Natural killer cell (primary cell): ENCODE results near the gene GPR78. TPM values are rescaled to one million over a fixed set of nuclear protein-coding genes. Genes with fewer than 3 reads are reported as not detected.

Experiments used
- ATAC-seq, 3 donors: fragments of 150-1000 bp in 2 of 3; fragments of 200-7000 bp in 1 of 3; cut with Tn5 transposase; 1 replicate in 1 of 3; 2 replicates in 2 of 3; pipeline ENCODE4 v1.10.0; 2021; ENCODE audit warnings: mild to moderate bottlenecking in 2 of 3, moderate library complexity in 2 of 3
- DNase-seq, 2 donors: peaks; one replicate each; pipeline versions ENCODE4 v3.0.0 to v3.0.0-alpha.2; 2013 to 2021; ENCODE audit warnings: mixed read lengths in 1 of 2
- H3K27ac ChIP-seq: one replicate; pipeline ENCODE4 v1.5.1; 2013; ENCODE audit warnings: mild to moderate bottlenecking, low read length
- H3K27me3 ChIP-seq: one replicate; pipeline ENCODE4 v1.6.1; 2013; ENCODE audit warnings: low read length; ENCODE audit not compliant: control insufficient read depth, insufficient read depth
- H3K36me3 ChIP-seq: one replicate; pipeline ENCODE4 v1.6.1; 2013; ENCODE audit warnings: low read length; ENCODE audit not compliant: control insufficient read depth, insufficient read depth
- H3K4me1 ChIP-seq: one replicate; pipeline ENCODE4 v1.6.1; 2013; ENCODE audit warnings: low read length; ENCODE audit not compliant: control insufficient read depth, insufficient read depth
- H3K4me3 ChIP-seq: one replicate; pipeline ENCODE4 v1.5.1; 2013; ENCODE audit warnings: low read length
- H3K9me3 ChIP-seq: one replicate; pipeline ENCODE4 v1.6.1; 2013; ENCODE audit warnings: low read length; ENCODE audit not compliant: control insufficient read depth, insufficient read depth
- H3K27ac Mint-ChIP-seq, 2 donors: one replicate each; pipeline ENCODE4 v1.8.0; 2022; ENCODE audit warnings: mild to moderate bottlenecking in 2 of 2, mixed read lengths in 2 of 2, moderate library complexity in 1 of 2
- H3K27me3 Mint-ChIP-seq, 2 donors: one replicate each; pipeline ENCODE4 v1.8.0; 2022; ENCODE audit warnings: low read depth in 2 of 2, mixed read lengths in 2 of 2
- H3K36me3 Mint-ChIP-seq: one replicate; pipeline ENCODE4 v1.8.0; 2022; ENCODE audit warnings: mixed read lengths
- H3K4me1 Mint-ChIP-seq, 2 donors: one replicate each; pipeline ENCODE4 v1.8.0; 2022; ENCODE audit warnings: mixed read lengths in 2 of 2
- H3K4me3 Mint-ChIP-seq: one replicate; pipeline ENCODE4 v1.8.0; 2022; ENCODE audit warnings: mild to moderate bottlenecking, moderate library complexity, mixed read lengths
- H3K9me3 Mint-ChIP-seq, 2 donors: one replicate each; pipeline ENCODE4 v1.8.0; 2022; ENCODE audit warnings: mixed read lengths in 2 of 2
- CTCF ChIP-seq: fragments of 200-600 bp; IDR thresholded peaks from one replicate; pipeline ENCODE4 v1.8.0; 2022; ENCODE audit warnings: antibody characterized with exemption
- WGBS: methylation state at CpG from one replicate; pipeline ENCODE4 v1.1.7; 2013; ENCODE audit warnings: missing lambda C conversion rate; ENCODE audit not compliant: insufficient coverage; 5-methylcytosine and 5-hydroxymethylcytosine counted together
- intact Hi-C: fragments of 100-400 bp; cut with micrococcal nuclease; formaldehyde crosslinking; loops from one replicate; pipeline ENCODE4 v1.14.2; 2022
- total RNA-seq, 4 donors: library from RNA; stranded (reverse); fragments of 120-200 nt in 1 of 4; gene quantifications; one replicate each; pipeline versions ENCODE4 v1.2.3 to v1.2.4, GENCODE V29; 2013 to 2022

The GPR78 gene
- total RNA-seq, 3 donors from 2014 or later (not counting 1 experiment from before 2014, with no cell fraction given), result not detected

GRCh38 chr4:8591114-8591513, 10.9 kb downstream of the GPR78 start:
- no peak overlapping the region for H3K4me3 Mint-ChIP-seq
- intact Hi-C loops, result no loop called here
- DNase-seq (no peak), ATAC-seq (no peak)
- H3K36me3 Mint-ChIP-seq, result no peaks in the 10 kb centered on the region
- H3K9me3 Mint-ChIP-seq, result no peaks in the 10 kb centered on the region
- 79% methylated on average over 9 of the region's 9 CpGs for WGBS
- no peak overlapping the region for H3K27ac ChIP-seq
- no peak for TF ChIP-seq CTCF
- H3K4me3 ChIP-seq, result no peak overlapping the region
- no peak overlapping the region for H3K27ac Mint-ChIP-seq
- peaks cover 27 to 30% of the 10 kb centered on the region in 2 donors for H3K27me3 Mint-ChIP-seq
- H3K9me3 ChIP-seq, result no peaks in the 10 kb centered on the region
- no peaks in the 10 kb centered on the region for H3K4me1 ChIP-seq
- no peaks in the 10 kb centered on the region for H3K36me3 ChIP-seq
- peaks cover 8% of the 10 kb centered on the region for H3K27me3 ChIP-seq
- H3K4me1 Mint-ChIP-seq, result no peaks in the 10 kb centered on the region

GRCh38 chr4:8591626-8592365, 11.6 kb downstream of the GPR78 start:
- Mint-ChIP-seq H3K4me3 (no peak overlapping the region), H3K36me3 (no peaks in the 10 kb centered on the region), H3K4me1 (no peaks in the 10 kb centered on the region), H3K9me3 (no peaks in the 10 kb centered on the region), H3K27me3 (peaks cover 27 to 30% of the 10 kb centered on the region in 2 donors), H3K27ac (no peak overlapping the region)
- Histone ChIP-seq H3K4me3 (no peak overlapping the region), H3K4me1 (no peaks in the 10 kb centered on the region), H3K27me3 (peaks cover 8% of the 10 kb centered on the region), H3K9me3 (no peaks in the 10 kb centered on the region), H3K36me3 (no peaks in the 10 kb centered on the region), H3K27ac (no peak overlapping the region)
- intact Hi-C loops, result no loop called here
- no peak for DNase-seq
- no peak for ATAC-seq
- TF ChIP-seq CTCF, result no peak
- 68% methylated on average over 15 of the region's 15 CpGs for WGBS

DNA sequence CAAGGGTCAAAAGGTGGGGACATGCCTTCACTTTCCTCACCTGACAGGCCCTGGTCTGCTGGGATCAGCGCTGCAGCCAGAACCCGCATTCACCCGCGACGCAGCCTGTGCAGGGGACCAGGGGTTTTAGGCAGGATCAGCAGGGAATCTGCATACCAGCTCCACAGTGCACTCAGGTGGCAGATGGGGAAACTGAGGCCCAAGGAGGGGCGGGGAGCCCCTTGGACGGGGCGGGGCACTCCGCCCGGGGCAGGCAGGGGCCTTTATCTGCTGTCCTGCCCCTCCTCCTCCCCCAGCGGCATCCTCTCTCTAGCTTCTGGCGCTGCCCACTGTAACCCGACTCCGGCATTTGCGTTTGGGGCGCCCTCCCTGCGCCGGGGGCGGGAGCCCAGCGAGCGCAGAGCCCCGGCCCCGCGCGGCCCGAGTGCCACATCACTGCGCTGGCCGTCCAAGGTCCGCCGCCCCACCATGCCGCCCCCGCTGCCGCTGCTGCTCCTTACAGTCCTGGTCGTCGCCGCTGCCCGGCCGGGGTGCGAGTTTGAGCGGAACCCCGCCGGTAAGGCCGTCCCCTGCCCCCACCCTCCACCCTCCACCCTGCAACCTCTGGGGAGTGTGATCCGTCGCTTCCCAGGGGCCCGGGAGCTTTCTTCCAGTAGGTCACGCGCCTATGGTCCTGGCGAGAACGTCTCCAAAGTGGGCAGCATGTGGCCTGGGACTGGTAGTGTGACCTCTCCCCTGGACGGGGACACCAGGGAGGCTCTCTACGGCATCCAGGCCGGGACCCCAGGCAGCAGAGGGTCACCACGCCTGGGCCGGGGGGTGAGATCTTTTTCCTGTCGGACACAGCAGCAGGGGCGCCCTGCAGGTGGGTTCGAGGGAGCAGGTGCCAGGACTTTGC, 12.4 kb downstream of the GPR78 start, which contains the start of gene CPZ:
CPZ (plus strand) TSS at position 400 of the 898 bp plus-strand sequence; CDS start at position 469, 69 bp downstream.
- H3K4me3 Mint-ChIP-seq, result no peak within 1 kb of the TSS
- WGBS, result 4% methylated on average over 58 of the region's 58 CpGs
- H3K27ac ChIP-seq, result no peak within 1 kb of the TSS
- H3K36me3 ChIP-seq, result no peaks in the 10 kb centered on the region
- no peaks in the 10 kb centered on the region for H3K4me1 Mint-ChIP-seq
- intact Hi-C loops, result no loop called here
- peaks cover 8% of the 10 kb centered on the region for H3K27me3 ChIP-seq
- no peaks in the 10 kb centered on the region for H3K9me3 ChIP-seq
- H3K27me3 Mint-ChIP-seq, result peaks cover 27 to 30% of the 10 kb centered on the region in 2 donors
- H3K36me3 Mint-ChIP-seq, result no peaks in the 10 kb centered on the region
- TF ChIP-seq CTCF, result no peak
- H3K4me3 ChIP-seq, result no peak within 1 kb of the TSS
- no peak within 1 kb of the TSS for H3K27ac Mint-ChIP-seq
- no peak for DNase-seq
- H3K4me1 ChIP-seq, result no peaks in the 10 kb centered on the region
- no peaks in the 10 kb centered on the region for H3K9me3 Mint-ChIP-seq
- no peak for ATAC-seq
